GM23248 (cell line): ENCODE data around the gene ZNF717. TPM values are rescaled to one million over a fixed set of nuclear protein-coding genes. Genes with fewer than 3 reads are reported as not detected.
"Not testable (repeated sequence)": the region's sequence is repeated elsewhere in the genome, so short reads cannot be mapped to it uniquely, and the experiment has no call there.

Experiments used
- DNase-seq: peaks from one replicate; pipeline ENCODE4 v3.0.0-alpha.2; 2015
- H2AFZ ChIP-seq: fragments of 200-600 bp; sonication (generic); 2 replicates; pipeline ENCODE4 v1.6.1; 2016; ENCODE audit warnings: antibody characterized with exemption
- H3F3A ChIP-seq: fragments of 200-600 bp; sonication (generic); 2 replicates; pipeline ENCODE4 v1.6.1; 2016; ENCODE audit warnings: mild to moderate bottlenecking, antibody characterized with exemption, mixed run types; ENCODE audit not compliant: insufficient read depth
- H3K27ac ChIP-seq: fragments of 200-600 bp; sonication (generic); 2 replicates; pipeline ENCODE4 v1.5.1; 2016; ENCODE audit warnings: mild to moderate bottlenecking
- H3K27me3 ChIP-seq: fragments of 200-600 bp; sonication (generic); replicated peaks from 2 replicates; pipeline ENCODE4 v1.6.1; 2016; ENCODE audit warnings: mild to moderate bottlenecking; ENCODE audit not compliant: insufficient read depth
- H3K36me3 ChIP-seq: fragments of 200-600 bp; sonication (generic); 2 replicates; pipeline ENCODE4 v1.6.1; 2016; ENCODE audit warnings: low read depth, mild to moderate bottlenecking
- H3K4me1 ChIP-seq: fragments of 200-600 bp; sonication (generic); 2 replicates; pipeline ENCODE4 v1.6.1; 2016; ENCODE audit warnings: mild to moderate bottlenecking; ENCODE audit not compliant: insufficient read depth
- H3K4me2 ChIP-seq: fragments of 200-600 bp; sonication (generic); one replicate; pipeline ENCODE4 v1.6.1; 2016; ENCODE audit warnings: mild to moderate bottlenecking; ENCODE audit not compliant: unreplicated experiment
- H3K4me3 ChIP-seq: fragments of 200-600 bp; sonication (generic); 2 replicates; pipeline ENCODE4 v1.5.1; 2016; ENCODE audit warnings: mild to moderate bottlenecking
- H3K79me2 ChIP-seq: fragments of 200-600 bp; sonication (generic); 2 replicates; pipeline ENCODE4 v1.6.1; 2016; ENCODE audit warnings: mild to moderate bottlenecking; ENCODE audit not compliant: insufficient read depth
- H3K9ac ChIP-seq: fragments of 200-600 bp; sonication (generic); 2 replicates; pipeline ENCODE4 v1.6.1; 2016; ENCODE audit warnings: mild to moderate bottlenecking
- H3K9me2 ChIP-seq: fragments of 200-600 bp; sonication (generic); 2 replicates; pipeline ENCODE4 v1.6.1; 2016; ENCODE audit warnings: mixed run types, mild to moderate bottlenecking, moderate library complexity; ENCODE audit not compliant: insufficient read depth
- H3K9me3 ChIP-seq: fragments of 200-600 bp; sonication (generic); one replicate; pipeline ENCODE4 v1.6.1; 2017; ENCODE audit warnings: low read depth
- H4K20me1 ChIP-seq: fragments of 200-600 bp; sonication (generic); 2 replicates; pipeline ENCODE4 v1.6.0; 2016; ENCODE audit not compliant: insufficient read depth
- EZH2phosphoT487 ChIP-seq: fragments of 200-600 bp; sonication (generic); IDR thresholded peaks from 2 replicates; pipeline ENCODE4 v1.6.1; 2018; ENCODE audit warnings: antibody characterized with exemption, moderate library complexity, mild to moderate bottlenecking, low read depth; ENCODE audit not compliant: insufficient read depth
- WGBS, 2 experiments: methylation state at CpG; one replicate each; pipeline ENCODE4 v1.1.6; 2015 to 2017; ENCODE audit warnings: low lambda C conversion rate in 2 of 2, low coverage in 1 of 2; ENCODE audit errors: missing lambda C conversion rate in 2 of 2; 5-methylcytosine and 5-hydroxymethylcytosine counted together
- in situ Hi-C: fragments of 300-500 bp; cut with MboI; formaldehyde crosslinking; loops from 2 replicates; pipeline ENCODE4 v1.15.0; 2020
- polyA plus RNA-seq: library from polyadenylated mRNA; unstranded; fragments of >200 nt; fragmentation: Nextera tagmentation; extraction: Ambion mirVana; gene quantifications from 2 replicates; pipeline ENCODE4 v1.2.1, GENCODE V29; 2016
- total RNA-seq: library from RNA; depleted of rRNA; stranded (reverse); fragments of >200 nt; shearing (Covaris generic); gene quantifications from 2 replicates; pipeline ENCODE4 v1.2.3, GENCODE V29; 2014; rRNA removed

Gene ZNF717
- total RNA-seq (5.4 and 6.7 TPM in 2 replicates), polyA plus RNA-seq (5.8 and 6.1 TPM in 2 replicates)

DNA sequence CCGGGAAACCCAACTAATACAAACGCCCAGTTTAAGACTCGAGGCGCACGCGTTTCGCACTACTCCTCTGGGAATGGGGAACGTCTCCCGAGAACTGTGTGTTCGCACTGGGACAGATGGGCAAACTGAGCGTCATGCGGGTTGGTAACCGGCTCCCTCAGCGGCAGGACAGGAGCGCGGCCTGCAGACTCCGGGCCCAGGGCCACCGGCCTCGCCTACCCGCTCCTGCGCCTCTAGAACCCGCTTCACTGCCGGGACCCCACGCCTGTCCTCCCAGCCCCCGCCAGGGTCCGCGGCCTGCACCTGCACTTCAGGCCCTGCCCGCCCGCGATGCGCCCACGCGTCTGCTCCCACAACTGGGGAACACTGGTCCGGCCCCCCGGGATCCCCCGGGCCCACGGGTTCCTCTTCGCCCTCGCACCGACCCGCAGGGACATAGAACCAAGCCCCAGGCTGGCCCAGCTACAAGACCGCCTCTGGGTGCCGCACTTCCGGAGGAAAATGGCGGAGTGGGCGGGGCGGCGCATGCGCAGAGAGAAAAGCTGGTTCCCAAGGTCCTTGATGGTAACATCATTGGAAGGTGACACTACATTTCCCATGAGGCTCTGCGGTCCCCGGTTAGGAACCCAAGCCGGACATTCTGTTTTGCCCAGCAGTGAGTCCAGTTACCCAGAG is at the start of gene ZNF717:
TSS of gene ZNF717 (minus strand) at position 469 of the 675 bp plus-strand sequence. CDS start 2,187 bp downstream, outside the sequence.
- H3K36me3 ChIP-seq, in situ Hi-C loops, H3K9me2 ChIP-seq, H3F3A ChIP-seq, H4K20me1 ChIP-seq, H3K4me1 ChIP-seq, H3K9me3 ChIP-seq, H3K27me3 ChIP-seq: not testable (repeated sequence)
- peak within 1 kb of the TSS; percentile 69 for H3K27ac ChIP-seq
- WGBS, 2 experiments = 1 to 8% methylated on average over 37 of the region's 52 CpGs
- H3K4me3 ChIP-seq = peak within 1 kb of the TSS; percentile 78
- peak within 1 kb of the TSS; percentile 84 for H2AFZ ChIP-seq
- peak within 1 kb of the TSS; percentile 93 for H3K9ac ChIP-seq
- DNase-seq = peak; percentile 84
- H3K79me2 ChIP-seq = peaks cover 12% of the 10 kb centered on the region
- H3K4me2 ChIP-seq = peak within 1 kb of the TSS; percentile 84

DNA sequence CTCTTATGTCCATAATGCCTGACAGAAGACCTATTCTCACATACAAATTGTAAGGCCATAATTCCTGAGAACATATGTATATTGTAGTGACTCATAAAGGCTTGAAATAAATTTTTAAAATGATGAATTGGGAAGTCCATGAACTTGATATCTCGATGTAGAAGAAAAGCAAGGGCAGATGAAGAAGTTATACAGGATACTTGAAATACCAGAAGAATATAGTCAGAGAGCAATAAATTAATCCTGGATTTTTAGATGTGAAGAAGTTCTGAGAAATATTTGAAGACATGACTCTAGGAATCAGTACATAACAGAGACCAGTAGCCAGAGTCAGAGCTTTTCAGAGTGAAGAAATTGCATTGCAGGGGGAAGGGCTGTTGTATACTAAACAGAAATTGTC is 45.7 kb upstream of the ZNF717 start:
- WGBS, 2 experiments = 32 to 38% methylated on average over 1 of the region's 1 CpG
- H4K20me1 ChIP-seq, H3K4me1 ChIP-seq, DNase-seq, H2AFZ ChIP-seq, H3K9me2 ChIP-seq, H3K9me3 ChIP-seq, H3K4me3 ChIP-seq, H3K79me2 ChIP-seq, H3K9ac ChIP-seq, H3K27ac ChIP-seq, H3K27me3 ChIP-seq, in situ Hi-C loops, H3K36me3 ChIP-seq, H3F3A ChIP-seq: not testable (repeated sequence)
- peak overlapping the region; percentile 2 for H3K4me2 ChIP-seq

DNA sequence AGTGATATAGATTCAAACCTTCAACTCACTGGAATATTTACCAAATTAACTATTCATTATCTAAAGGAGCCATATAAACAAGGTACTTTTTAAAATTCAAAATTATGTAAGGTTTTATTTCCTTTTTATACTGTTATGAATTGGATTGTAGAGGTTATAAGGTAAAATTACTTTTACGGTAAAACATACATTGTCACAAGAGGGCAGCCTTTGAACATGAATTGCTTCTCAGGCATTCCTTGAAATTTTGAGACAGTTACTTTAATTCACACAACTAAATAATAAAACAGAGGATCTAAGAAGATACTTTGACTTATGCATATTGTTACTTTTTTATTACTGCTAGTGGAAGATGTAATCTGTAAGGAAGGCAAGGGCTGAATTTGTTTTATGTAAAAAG is 32.7 kb upstream of the ZNF717 start:
- 23 to 26% methylated on average over 1 of the region's 1 CpG for WGBS, 2 experiments
- not testable (repeated sequence) for H3K9me3 ChIP-seq

DNA sequence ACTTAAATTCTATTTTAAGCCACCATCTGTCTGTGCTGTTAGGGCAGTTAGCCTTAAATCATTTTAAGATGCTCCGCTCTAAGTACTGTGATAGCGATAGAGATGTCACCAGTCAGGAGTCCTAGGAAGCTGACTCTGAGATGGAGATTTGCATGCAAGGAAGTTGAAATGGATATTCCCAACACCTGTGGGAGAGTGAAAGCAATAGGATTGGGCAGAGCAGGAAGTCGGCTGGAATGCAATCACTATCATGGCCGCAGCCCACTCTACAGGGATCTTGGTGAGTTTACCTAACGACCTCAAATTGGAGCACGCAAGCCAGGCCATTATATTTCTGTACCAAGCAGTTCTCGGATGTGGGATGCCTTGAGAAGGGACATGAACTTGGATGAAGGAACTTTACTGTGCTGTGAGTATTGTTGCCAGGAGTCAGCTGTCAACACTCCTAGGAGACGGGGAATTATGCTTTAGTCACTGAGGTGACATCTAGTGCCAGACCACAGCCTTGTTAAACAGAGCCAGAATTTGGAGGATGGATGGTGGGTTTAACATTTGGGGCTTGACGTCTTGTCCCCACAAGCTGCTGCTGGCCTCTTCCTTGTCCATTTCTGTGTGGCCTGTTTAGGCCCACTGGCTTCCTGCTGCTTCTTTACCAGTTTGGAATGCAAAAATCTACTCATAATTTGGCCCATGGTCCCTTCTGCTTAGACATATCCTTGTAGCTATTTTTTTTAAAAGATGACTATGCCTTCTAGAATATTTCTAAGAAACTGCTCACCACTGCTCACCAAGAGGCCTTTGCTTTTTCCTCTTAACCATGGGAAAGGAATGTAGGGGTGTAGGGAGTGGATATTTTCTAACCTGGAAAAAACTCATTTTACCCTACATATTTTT is 31.2 kb upstream of the ZNF717 start:
- H3K9me2 ChIP-seq, H3K36me3 ChIP-seq, H3K79me2 ChIP-seq, H4K20me1 ChIP-seq, H3K27me3 ChIP-seq, H3K9me3 ChIP-seq: not testable (repeated sequence)
- WGBS, 2 experiments = 57% methylated on average over 9 of the region's 9 CpGs
- 0 out of 2 replicates have a peak, but pooled peaks have one; percentile 21 for TF ChIP-seq EZH2phosphoT487
- H3K27ac ChIP-seq = peak overlapping the region; percentile 76
- H3F3A ChIP-seq = peaks cover 27% of the 10 kb centered on the region
- H3K4me1 ChIP-seq = peaks cover 40% of the 10 kb centered on the region
- peak overlapping the region; percentile 23; the same call in 1 of the 2 replicates for H3K4me3 ChIP-seq
- DNase-seq = peak; percentile 87
- H3K4me2 ChIP-seq = peak overlapping the region; percentile 62
- H2AFZ ChIP-seq = peak overlapping the region; percentile 57
- in situ Hi-C loops = loop anchor here (25.0 kb wide), 1 partner anchor 771 kb away; no protein-coding TSS in a partner anchor
- peak overlapping the region; percentile 56 for H3K9ac ChIP-seq

More for the DNA sequence above, 32.7 kb upstream of the ZNF717 start:
- H4K20me1 ChIP-seq, H3K27me3 ChIP-seq, H3K9me2 ChIP-seq, H3K27ac ChIP-seq, H3K4me2 ChIP-seq, H3K36me3 ChIP-seq, H3K79me2 ChIP-seq, H3K4me3 ChIP-seq: not testable (repeated sequence)
- Histone ChIP-seq H2AFZ (peak overlapping the region; percentile 41), H3F3A (peaks cover 27% of the 10 kb centered on the region), H3K9ac (0 out of 2 replicates have a peak overlapping the region, but pooled peaks have one; percentile 56), H3K4me1 (peaks cover 40% of the 10 kb centered on the region)
- in situ Hi-C loops = loop anchor here (25.0 kb wide), 1 partner anchor 769 kb away; no protein-coding TSS in a partner anchor
- peak; percentile 47 for DNase-seq
